ENCODE results near the gene NCAPH2.

The NCAPH2 gene

DNA sequence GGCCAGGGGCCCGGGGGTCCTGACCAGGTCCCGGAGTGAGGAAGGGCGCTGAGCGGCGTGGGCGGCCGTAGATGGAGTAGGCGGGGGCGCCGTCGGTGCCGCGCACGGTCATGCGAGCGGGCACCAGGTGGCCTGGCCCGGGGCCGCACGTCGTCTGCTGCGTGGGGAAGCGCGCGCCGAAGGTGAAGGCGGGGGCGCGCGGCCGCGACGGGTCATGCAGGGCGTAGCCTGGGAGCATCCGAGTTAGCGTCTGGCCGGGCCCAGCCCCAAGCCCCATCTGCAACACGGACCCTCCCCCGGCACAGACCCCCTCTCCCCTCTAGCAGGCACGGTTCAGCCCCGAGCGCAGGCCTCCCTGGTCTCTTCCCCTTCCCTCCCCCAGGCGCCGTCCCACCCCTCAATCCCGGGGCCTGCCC, 23.5 kb downstream of the NCAPH2 start:
- peak; percentile 74 for DNase-seq

DNA sequence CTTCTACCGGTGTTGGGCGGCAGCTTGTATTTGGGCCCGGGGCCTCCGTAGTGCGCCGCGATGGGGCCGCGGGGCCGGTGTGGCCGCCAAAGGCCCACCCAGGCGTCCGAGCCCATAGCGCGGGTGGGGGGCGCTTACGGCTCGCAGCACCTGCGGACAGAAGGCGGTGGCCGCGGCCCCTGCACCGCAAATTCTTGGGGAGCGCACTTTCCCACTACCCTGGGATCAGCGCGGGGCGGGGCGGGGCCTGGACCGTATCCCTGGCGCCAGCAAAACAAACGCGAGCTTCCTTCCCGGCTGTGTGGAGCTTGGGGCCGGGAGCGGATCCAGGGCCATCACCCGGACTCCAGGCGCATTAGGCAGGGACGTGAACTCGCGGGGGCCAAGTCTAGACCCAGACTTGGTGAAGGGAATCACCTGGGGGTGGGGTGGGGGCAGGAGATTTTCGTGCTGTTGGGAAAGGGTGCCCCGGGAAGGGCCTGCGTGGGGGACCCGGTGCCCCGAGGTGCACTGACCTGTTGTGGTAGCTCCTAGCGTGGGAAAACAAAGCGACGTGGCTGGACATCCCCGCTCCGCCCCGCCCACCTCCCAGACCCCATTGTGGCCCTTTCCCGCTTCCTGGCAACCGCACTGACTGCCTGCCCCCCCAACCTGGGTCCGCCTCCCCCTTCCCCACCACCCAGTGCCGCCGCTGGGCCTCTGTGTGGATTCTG, 24.1 kb downstream of the NCAPH2 start:
- peak; percentile 26 for DNase-seq

DNA sequence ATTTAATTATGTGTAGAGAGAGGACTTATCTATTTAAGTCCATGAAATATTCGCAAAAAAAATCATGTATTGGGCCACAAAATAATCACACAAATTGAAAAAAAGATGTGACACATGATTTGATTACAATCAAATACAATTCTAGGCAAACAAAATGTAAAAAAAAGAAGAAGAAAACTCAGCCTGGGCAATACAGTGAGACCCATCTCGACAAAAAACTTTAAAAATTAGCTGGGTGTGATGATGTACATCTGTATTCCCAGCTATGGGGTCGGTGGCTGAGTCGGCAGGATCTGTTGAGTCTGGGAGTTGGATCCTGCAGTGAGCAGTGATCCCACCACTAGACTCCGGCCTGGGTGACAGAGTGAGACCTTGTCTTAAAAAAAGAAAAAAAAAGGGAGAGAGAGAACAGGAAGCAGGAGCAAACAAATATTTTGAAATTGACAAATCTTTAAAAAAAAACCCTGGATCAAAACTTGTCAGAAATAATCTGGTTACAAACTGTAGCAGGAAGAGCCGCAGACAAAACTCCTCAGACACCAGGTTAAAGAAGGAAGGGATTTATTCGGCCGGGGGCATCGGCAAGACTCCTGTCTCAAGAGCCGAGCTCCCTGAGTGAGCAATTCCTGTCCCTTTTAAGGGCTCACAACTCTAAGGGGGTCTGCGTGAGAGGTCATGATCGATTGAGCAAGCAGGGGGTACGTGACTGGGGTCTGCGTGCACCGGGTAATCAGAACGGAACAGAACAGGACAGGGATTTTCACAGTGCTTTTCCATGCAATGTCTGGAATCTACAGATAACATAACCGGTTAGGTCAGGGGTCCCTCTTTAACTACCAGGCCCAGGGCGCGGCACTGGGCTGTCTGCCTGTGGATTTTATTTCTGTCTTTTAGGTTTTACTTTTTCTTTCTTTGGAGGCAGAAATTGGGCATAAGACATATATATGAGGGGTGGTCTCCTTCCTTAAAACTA, 25.1 kb downstream of the NCAPH2 start:
- no peak for DNase-seq

- DNase-seq = peak; percentile 46
These were observed 26.1 kb downstream of the NCAPH2 start for GRCh38 chr22:50533856-50534711.

DNA sequence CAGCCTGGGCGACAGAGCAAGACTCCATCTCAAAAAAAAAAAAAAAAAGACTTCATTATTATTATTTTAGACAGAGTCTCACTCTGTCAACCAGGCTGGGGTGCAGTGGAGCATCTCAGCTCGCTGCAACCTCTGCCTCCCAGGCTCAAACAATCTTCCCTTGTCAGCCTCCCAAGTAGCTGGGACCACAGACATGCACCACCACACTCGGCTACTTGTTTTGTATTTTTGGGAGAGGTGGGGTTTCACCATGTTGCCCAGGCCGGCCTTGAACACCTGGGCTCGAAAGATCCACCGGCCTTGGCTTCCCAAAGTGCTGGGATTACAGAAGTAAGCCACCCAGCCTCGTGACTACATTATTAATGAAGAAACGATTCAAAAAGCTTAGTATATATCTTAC, 27.1 kb downstream of the NCAPH2 start:
- no peak for DNase-seq

GRCh38 chr22:50536226-50536625, 28.2 kb downstream of the NCAPH2 start:
- DNase-seq = no peak

- DNase-seq = no peak
These were observed 29.7 kb downstream of the NCAPH2 start for GRCh38 chr22:50537765-50538164.

DNA sequence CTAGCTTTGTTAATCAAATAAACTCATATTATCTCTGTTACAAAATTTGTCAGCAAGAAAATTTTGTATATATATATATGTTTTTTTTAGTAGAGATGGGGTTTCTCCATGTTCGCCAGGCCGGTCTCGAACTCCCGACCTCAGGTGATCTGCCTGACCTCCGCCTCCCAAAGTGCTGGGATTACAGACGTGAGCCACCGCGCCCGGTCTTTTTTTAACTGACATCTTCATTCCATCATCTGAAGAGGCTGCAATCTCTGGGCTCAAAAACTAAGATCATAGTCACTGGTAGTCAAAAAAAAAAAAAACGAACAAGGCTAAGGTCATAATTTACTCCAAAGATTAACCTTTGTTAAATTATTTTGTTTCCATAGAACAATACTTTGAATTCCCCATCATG, 32.4 kb downstream of the NCAPH2 start:
- no peak for DNase-seq

DNA sequence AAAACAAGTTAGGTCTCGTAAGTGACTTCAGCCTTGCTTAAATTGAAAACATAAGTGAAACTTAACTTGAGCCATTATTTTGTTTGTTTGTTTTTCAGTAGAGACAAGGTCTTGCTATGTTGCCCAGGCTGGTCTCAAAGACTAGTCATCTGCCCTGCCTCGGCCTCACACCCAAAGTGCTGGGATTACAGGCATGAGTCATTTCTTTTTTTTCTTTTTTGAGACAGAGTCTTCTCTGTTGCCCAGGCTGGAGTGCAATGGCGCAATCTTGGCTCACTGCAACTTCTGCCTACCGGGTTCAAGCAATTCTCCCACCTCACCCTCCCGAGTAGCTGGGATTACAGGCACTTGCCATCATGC, 33.6 kb downstream of the NCAPH2 start:
- DNase-seq = peak; percentile 36

GRCh38 chr22:50542416-50542927, 34.4 kb downstream of the NCAPH2 start:
- no peak for DNase-seq

- peak; percentile 88 for DNase-seq
These were observed 36.2 kb downstream of the NCAPH2 start for GRCh38 chr22:50544078-50544745.

DNA sequence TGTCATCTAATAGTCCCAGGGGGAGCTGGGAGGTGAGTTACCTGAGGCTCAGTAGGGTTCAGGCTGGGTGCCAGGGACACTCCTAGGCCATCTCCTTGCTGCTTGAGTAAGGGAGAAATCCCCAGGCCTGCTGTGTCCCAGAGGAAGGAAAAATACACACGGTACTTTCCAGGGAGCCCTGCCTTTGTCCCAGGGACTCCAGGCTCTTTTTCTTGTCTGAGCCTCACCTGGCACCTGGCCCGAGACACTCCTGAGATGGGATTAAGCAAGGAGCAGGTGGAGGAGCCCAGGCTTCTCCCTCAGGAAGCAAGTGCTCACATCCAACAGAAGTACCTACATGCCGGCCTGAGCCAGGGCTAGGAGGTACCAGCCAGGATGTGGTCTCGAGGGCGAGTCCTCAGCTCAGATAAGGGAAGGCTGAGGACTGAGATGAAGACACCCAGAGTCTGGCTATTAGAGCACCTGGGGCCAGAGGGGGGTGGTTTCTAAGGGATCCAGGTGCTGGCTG, 36.8 kb downstream of the NCAPH2 start:
- peak; percentile 50 for DNase-seq

DNA sequence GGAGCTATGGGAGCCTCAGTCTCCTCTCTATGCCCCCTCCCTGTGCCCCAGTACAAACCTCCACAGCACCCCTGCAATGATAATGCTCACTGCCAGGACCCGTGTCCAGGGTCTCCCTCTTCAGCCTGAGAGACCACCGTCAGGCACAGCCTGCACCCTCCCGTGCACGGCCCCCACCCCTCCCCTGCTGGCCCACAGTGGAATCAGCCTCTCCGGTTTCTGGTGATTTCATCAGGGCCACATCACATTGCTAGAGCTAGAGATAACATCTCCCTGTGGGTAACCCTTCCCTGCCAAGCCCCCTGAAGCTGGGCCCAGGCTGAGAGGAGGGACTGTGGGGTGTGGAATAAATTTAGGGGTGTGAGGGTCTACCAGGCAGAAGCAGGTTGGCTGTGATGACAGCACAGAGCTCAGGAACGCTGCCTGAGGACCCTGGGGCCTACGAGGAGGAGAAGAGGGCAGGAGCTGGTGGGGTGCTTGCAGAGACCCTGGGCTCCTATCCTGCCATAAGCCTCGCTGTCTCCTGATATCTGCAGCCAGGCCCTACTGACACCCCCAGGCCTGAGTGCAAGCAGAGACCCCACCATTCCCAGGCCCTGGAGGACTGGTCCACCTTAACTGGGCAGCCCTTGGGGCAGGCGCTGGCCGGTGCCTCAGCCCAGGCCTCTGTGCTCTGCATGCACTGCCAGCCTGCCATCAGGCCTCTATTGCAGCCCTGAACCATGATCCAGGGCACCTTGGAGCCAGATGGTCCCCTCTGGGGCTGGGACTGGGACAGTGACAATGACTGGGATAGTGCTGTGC, 37.7 kb downstream of the NCAPH2 start, which contains the start of gene KLHDC7B:
KLHDC7B (plus strand) TSS at position 378 of the 804 bp plus-strand sequence; CDS start at position 723, 345 bp downstream.
- DNase-seq = peak; percentile 45

DNA sequence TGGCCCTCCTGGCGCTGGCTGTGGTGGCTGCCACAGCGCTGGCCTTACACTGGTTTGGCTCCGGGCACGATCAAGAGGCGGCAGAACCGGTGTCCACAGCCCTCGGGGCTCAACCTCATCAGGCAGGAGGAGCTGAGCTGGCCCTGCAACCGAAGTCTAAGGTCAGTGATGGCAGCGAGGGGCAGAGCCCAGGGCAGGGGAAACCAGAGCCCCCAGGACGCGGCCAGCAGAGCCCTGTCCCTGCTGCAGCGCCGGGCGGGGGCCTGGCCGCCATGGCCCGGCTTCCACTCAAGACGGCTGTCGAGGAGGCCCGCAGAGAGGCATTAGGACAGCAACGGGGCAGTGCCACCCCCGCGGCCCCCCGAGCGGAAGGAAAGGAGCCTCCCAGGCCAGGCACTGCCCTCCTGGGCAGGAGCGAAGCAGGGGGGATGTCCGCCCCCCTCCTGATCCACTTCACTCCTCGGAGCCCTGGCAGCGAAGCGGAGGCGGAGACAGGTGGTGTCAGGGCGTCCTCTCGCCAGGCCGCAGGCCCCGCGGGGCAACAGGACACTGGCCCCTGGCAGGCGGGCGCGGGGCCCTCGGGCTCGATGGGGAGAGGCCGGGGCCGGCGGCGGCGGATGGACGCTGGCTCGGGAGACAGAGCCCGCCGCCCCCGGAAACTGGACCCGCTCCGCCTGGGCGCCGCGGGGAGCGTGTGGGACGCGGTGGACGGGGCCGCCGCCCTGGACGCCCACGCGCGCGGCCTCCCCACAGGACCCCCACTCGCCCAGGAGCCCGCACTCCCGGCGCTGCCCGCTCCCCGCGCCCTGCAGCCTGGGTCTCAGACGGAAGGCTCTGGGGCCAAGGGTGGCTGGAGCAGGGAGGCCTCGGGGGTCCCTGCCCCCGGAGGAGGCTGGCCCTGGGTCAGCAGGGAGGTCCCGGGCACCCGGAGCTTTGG, 38.6 kb downstream of the NCAPH2 start:
- no peak for DNase-seq

DNA sequence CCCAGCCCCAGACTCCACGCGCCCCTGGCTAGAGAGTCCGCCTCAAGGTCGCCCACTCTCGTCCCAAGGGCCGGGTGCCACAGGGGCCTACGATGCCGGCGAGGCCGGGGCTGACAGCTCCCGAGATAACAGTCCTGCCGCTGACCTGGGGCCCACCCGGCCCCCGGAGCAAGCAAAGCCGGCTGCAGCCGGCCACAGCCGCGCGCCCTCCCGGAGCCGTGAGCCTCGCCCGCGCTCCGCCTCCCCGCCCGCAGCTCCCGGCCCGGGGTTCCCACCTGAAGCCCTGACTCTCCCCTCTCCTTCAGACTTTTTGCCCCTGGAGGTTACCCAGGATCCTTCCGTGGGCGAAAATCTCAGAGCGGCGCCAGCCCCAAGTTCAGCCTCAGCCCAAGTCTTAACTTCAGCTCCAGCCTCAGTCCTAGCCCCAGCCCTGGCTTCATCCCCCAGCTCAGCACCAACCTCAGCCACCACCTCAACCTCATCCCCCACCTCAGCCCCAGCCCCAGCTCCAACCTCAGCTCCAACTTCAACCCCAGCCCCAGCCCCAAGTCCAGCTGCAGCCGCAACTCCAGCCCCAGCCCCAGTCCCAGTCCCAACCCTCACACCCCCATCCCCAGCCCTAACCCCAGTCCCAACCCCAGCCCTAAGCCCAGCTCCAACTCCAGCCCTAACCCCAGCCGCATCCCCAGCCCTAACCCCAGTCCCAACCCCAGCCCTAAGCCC, 39.4 kb downstream of the NCAPH2 start:
- no peak for DNase-seq

DNA sequence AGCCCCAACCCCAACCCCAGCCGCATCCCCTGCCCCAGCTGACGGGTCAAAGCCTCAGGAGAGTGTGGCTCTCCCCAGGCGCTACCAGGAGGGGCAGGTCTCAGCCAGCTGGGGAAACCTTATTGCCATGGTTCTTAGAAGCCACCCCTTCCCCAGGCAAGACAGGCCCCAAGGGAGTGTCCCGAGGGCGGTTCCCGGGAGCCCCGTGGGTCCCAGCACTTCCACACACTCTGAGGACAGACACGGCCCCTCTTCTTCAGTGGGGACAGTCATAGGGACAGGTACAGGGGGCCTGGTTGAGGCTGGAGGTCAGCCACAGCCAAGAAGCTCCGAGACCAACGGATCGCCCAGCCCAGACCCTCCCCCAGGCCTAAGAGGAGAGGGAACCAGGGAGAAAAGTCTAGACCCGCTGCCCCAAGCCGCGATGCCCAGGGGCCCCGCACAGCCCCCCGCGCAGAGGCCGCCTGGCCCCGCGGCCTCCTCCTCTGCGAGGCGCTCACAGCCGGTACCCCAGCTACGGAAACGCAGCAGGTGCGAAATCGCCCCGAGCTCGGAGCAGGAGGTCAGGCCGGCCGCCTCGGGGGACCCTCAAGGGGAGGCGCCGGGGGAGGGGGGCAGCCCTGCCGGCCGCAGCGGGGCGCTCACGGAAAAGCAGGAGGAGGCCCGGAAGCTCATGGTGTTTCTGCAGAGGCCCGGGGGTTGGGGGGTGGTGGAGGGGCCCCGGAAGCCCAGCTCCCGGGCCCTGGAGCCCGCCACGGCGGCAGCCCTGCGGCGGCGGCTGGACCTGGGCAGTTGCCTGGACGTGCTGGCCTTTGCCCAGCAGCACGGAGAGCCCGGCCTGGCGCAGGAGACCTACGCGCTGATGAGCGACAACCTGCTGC, 40.3 kb downstream of the NCAPH2 start:
- peak; percentile 63 for DNase-seq

DNA sequence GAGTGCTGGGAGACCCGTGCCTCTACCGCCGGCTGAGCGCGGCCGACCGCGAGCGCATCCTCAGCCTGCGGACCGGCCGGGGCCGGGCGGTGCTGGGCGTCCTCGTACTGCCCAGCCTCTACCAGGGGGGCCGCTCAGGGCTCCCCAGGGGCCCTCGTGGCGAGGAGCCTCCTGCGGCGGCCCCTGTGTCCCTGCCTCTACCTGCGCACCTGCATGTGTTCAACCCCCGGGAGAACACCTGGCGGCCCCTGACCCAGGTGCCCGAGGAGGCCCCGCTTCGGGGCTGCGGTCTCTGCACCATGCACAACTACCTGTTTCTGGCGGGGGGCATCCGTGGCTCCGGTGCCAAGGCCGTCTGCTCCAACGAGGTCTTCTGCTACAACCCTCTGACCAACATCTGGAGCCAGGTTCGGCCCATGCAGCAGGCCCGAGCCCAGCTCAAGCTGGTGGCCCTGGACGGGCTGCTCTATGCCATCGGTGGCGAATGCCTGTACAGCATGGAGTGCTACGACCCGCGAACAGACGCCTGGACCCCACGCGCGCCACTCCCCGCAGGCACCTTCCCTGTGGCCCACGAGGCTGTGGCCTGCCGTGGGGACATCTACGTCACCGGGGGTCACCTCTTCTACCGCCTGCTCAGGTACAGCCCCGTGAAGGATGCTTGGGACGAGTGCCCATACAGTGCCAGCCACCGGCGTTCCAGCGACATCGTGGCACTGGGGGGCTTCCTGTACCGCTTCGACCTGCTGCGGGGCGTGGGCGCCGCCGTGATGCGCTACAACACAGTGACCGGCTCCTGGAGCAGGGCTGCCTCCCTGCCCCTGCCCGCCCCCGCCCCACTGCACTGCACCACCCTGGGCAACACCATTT, 41.1 kb downstream of the NCAPH2 start:
- DNase-seq = no peak
